Neuronal stem cell (in vitro differentiated cells): Measurements from ENCODE around the gene NOVA1.

Source experiments
- DNase-seq: peaks from one replicate; pipeline ENCODE4 v3.0.0-alpha.2; 2013; ENCODE audit warnings: low spot score
- H2AFZ ChIP-seq: one replicate; pipeline ENCODE4 v1.6.1; 2013; ENCODE audit warnings: mild to moderate bottlenecking, low read length, inconsistent platforms
- H2AK5ac ChIP-seq: 2 replicates; pipeline ENCODE4 v1.6.1; 2013; ENCODE audit warnings: low read depth, mild to moderate bottlenecking, inconsistent platforms, low read length, moderate library complexity, mixed read lengths
- H2BK120ac ChIP-seq: 2 replicates; pipeline ENCODE4 v1.6.1; 2013; ENCODE audit warnings: low read depth, mild to moderate bottlenecking, inconsistent platforms, low read length, moderate library complexity, mixed read lengths
- H2BK12ac ChIP-seq: one replicate; pipeline ENCODE4 v1.6.1; 2013; ENCODE audit warnings: low read length, inconsistent platforms
- H2BK15ac ChIP-seq: 2 replicates; pipeline ENCODE4 v1.6.1; 2013; ENCODE audit warnings: mild to moderate bottlenecking, low read length, inconsistent platforms, mixed read lengths
- H2BK5ac ChIP-seq: one replicate; pipeline ENCODE4 v1.6.1; 2013; ENCODE audit warnings: inconsistent platforms, mild to moderate bottlenecking, low read length, moderate library complexity
- H3K14ac ChIP-seq: one replicate; pipeline ENCODE4 v1.6.1; 2013; ENCODE audit warnings: low read length, inconsistent platforms
- H3K18ac ChIP-seq: 2 replicates; pipeline ENCODE4 v1.6.1; 2013; ENCODE audit warnings: low read length, inconsistent platforms
- H3K23ac ChIP-seq: 2 replicates; pipeline ENCODE4 v1.6.1; 2013; ENCODE audit warnings: low read depth, mild to moderate bottlenecking, mixed read lengths, low read length, inconsistent platforms; ENCODE audit not compliant: poor library complexity
- H3K27ac ChIP-seq: replicated peaks from 3 replicates; pipeline ENCODE4 v1.5.1; 2013; ENCODE audit warnings: low read length, inconsistent platforms
- H3K27me3 ChIP-seq, 3 experiments: 2 replicates each; pipeline ENCODE4 v1.6.1; 2013; ENCODE audit warnings: low read length in 3 of 3, mild to moderate bottlenecking in 2 of 3, inconsistent platforms in 1 of 3, low read depth in 1 of 3, mixed read lengths in 1 of 3, moderate library complexity in 1 of 3; ENCODE audit not compliant: control insufficient read depth in 3 of 3, insufficient read depth in 3 of 3
- H3K36me3 ChIP-seq, 2 donors: replicated peaks in 1 of 2; 2 replicates each; pipeline ENCODE4 v1.6.1; 2013; ENCODE audit warnings: low read length in 2 of 2; ENCODE audit not compliant: control insufficient read depth in 2 of 2, insufficient read depth in 2 of 2
- H3K4ac ChIP-seq: 2 replicates; pipeline ENCODE4 v1.6.1; 2013; ENCODE audit warnings: inconsistent platforms, mild to moderate bottlenecking, low read length, moderate library complexity
- H3K4me1 ChIP-seq, 2 donors: 1 replicate in 1 of 2; 2 replicates in 1 of 2; pipeline ENCODE4 v1.6.1; 2013; ENCODE audit warnings: low read length in 2 of 2, low read depth in 1 of 2; ENCODE audit not compliant: control insufficient read depth in 2 of 2, insufficient read depth in 1 of 2
- H3K4me2 ChIP-seq: one replicate; pipeline ENCODE4 v1.6.1; 2013; ENCODE audit warnings: mild to moderate bottlenecking, low read length, inconsistent platforms; ENCODE audit not compliant: insufficient read depth, poor library complexity, severe bottlenecking
- H3K4me3 ChIP-seq, 2 donors: 2 replicates each; pipeline ENCODE4 v1.5.1; 2013; ENCODE audit warnings: low read length in 2 of 2, mild to moderate bottlenecking in 2 of 2, inconsistent platforms in 1 of 2, moderate library complexity in 1 of 2
- H3K79me1 ChIP-seq: one replicate; pipeline ENCODE4 v1.6.1; 2013; ENCODE audit warnings: low read depth, mild to moderate bottlenecking, inconsistent platforms, low read length, moderate library complexity
- H3K9ac ChIP-seq: one replicate; pipeline ENCODE4 v1.6.1; 2013; ENCODE audit warnings: mild to moderate bottlenecking, low read depth, low read length, inconsistent platforms; ENCODE audit not compliant: poor library complexity
- H3K9me3 ChIP-seq, 2 donors: replicated peaks in 1 of 2; 2 replicates each; pipeline versions ENCODE3 to v1.6.1; 2013; ENCODE audit warnings: low read length in 2 of 2, mild to moderate bottlenecking in 2 of 2, inconsistent platforms in 1 of 2, low read depth in 1 of 2, mixed read lengths in 1 of 2, moderate library complexity in 1 of 2; ENCODE audit not compliant: control insufficient read depth in 2 of 2, insufficient read depth in 1 of 2
- H4K8ac ChIP-seq: one replicate; pipeline ENCODE4 v1.6.1; 2013; ENCODE audit warnings: low read depth, mild to moderate bottlenecking, inconsistent platforms, low read length, moderate library complexity
- H4K91ac ChIP-seq: one replicate; pipeline ENCODE4 v1.6.1; 2013; ENCODE audit warnings: low read length, low read depth, mild to moderate bottlenecking, inconsistent platforms; ENCODE audit not compliant: poor library complexity
- WGBS, 2 donors: extraction: QIAGEN DNeasy Blood & Tissue Kit; methylation state at CpG; one replicate each; pipeline ENCODE4 v1.1.7; 2013; ENCODE audit warnings: missing lambda C conversion rate in 2 of 2, mixed read lengths in 1 of 2; ENCODE audit not compliant: insufficient read length in 2 of 2, insufficient replicate concordance in 1 of 2; ENCODE audit errors: extremely low coverage in 2 of 2; 5-methylcytosine and 5-hydroxymethylcytosine counted together

Gene NOVA1

DNA sequence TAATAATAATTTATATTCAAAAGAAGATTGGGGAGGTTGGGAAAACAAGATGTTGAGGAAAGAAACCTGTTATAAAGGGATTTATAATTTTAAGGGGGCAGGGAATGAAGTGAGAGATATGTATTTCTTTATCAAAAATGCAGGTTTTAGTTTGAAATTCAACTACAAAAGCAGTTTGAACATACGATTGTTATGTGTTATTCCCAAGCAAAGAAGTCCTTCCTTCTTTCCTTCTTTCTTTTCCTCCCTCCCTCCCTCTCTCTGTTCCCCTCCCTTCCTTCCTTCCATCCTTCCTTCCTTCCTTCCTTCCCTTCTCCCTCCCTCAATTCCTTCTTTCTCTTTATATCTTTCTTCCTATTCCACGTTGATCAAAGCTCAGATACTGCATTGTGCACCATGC lies 173.3 kb downstream of the NOVA1 start:
- no peak overlapping the region for H2BK12ac ChIP-seq
- H3K9ac ChIP-seq = no peak overlapping the region
- no peak overlapping the region for H3K23ac ChIP-seq
- H3K9me3 ChIP-seq = no peaks in the 10 kb centered on the region
- DNase-seq = no peak
- H3K79me1 ChIP-seq = no peaks in the 10 kb centered on the region
- H2BK120ac ChIP-seq = no peak overlapping the region
- no peak overlapping the region for H3K18ac ChIP-seq
- no peaks in the 10 kb centered on the region for H3K27me3 ChIP-seq
- H2AFZ ChIP-seq = no peak overlapping the region
- no peak overlapping the region for H3K4me2 ChIP-seq
- no peaks in the 10 kb centered on the region for H3K36me3 ChIP-seq
- peaks cover 0 to 6% of the 10 kb centered on the region in 2 donors for H3K4me1 ChIP-seq
- H2BK15ac ChIP-seq = no peak overlapping the region
- no peak overlapping the region for H3K14ac ChIP-seq
- H3K4me3 ChIP-seq = no peak overlapping the region
- H4K8ac ChIP-seq = no peak overlapping the region
- H2AK5ac ChIP-seq = no peak overlapping the region
- WGBS, 2 donors = 100% methylated on average over 1 of the region's 2 CpGs; no CpG with 5 or more reads in 1 of the 2 donors
- no peak overlapping the region for H4K91ac ChIP-seq
- no peak overlapping the region for H3K4ac ChIP-seq
- no peak overlapping the region for H3K27ac ChIP-seq
- H2BK5ac ChIP-seq = no peak overlapping the region

- DNase-seq = no peak
- Histone ChIP-seq H3K9ac (no peak overlapping the region), H2AK5ac (no peak overlapping the region), H4K91ac (no peak overlapping the region), H3K4me2 (no peak overlapping the region), H3K23ac (no peak overlapping the region), H3K18ac (no peak overlapping the region), H2BK5ac (no peak overlapping the region), H2BK15ac (no peak overlapping the region), H3K9me3 (no peaks in the 10 kb centered on the region), H3K4me3 (no peak overlapping the region), H3K4me1 (no peaks in the 10 kb centered on the region), H3K27me3 (no peaks in the 10 kb centered on the region), H4K8ac (no peak overlapping the region), H2BK12ac (no peak overlapping the region), H3K27ac (no peak overlapping the region), H3K79me1 (no peaks in the 10 kb centered on the region), H2BK120ac (no peak overlapping the region), H3K4ac (no peak overlapping the region), H3K36me3 (no peaks in the 10 kb centered on the region), H2AFZ (peak overlapping the region; percentile 30), H3K14ac (no peak overlapping the region)
- WGBS, 2 donors = no CpG with 5 or more reads among the region's 7 CpGs
These were observed 182.2 kb downstream of the NOVA1 start for GRCh38 chr14:26415618-26416123.

DNA sequence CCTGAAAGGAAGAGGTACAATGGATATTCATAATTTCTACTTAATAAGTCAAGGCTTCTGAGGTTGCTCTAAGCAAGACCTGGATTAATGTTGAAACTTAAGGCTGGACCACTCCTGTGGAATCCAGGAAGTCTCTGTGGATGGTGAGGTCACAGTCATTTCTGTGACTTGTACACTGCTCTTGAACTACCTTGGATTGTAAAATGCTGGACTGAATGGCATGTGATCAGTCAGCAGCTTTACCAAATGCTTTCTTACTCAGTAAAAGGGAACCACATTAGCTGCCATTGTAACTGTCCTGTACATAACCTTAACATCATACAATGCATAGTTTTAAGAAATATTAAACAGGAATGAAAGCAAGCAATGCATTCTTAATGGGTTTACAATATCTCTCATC lies 182.9 kb downstream of the NOVA1 start:
- H3K4me1 ChIP-seq = no peaks in the 10 kb centered on the region
- H3K23ac ChIP-seq = no peak overlapping the region
- no peak overlapping the region for H3K9ac ChIP-seq
- no peaks in the 10 kb centered on the region for H3K27me3 ChIP-seq
- no peak overlapping the region for H3K27ac ChIP-seq
- no peak overlapping the region for H2BK15ac ChIP-seq
- no peak overlapping the region for H2BK12ac ChIP-seq
- no peaks in the 10 kb centered on the region for H3K9me3 ChIP-seq
- no peak overlapping the region for H3K4me3 ChIP-seq
- no peak overlapping the region for H3K18ac ChIP-seq
- H3K36me3 ChIP-seq = no peaks in the 10 kb centered on the region
- H3K79me1 ChIP-seq = no peaks in the 10 kb centered on the region
- no peak overlapping the region for H2AFZ ChIP-seq
- no peak overlapping the region for H2BK120ac ChIP-seq
- H3K14ac ChIP-seq = no peak overlapping the region
- no peak overlapping the region for H4K8ac ChIP-seq
- no peak overlapping the region for H3K4me2 ChIP-seq
- no peak overlapping the region for H2AK5ac ChIP-seq
- H3K4ac ChIP-seq = no peak overlapping the region
- no peak for DNase-seq
- no peak overlapping the region for H4K91ac ChIP-seq
- no peak overlapping the region for H2BK5ac ChIP-seq

DNA sequence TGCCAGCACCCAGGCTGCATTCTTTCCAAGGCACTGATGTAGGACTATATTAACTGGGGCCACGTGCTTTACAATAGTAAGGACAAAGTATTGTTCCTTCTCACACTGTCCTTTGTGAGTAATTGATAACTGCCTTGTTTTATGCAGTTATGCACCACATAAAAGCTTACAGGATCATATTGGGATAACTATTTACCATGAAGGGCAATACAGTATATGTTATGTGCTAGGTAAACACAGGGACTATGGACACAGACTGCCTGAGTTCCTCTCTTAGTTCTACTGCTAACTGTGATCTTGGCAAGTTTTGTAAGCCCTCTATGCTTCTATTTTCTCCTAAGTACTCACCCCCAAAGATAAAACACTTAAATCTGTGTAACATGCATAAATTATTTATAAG lies 183.7 kb downstream of the NOVA1 start:
- DNase-seq = no peak
- no peak overlapping the region for H3K14ac ChIP-seq
- no peaks in the 10 kb centered on the region for H3K27me3 ChIP-seq
- no peak overlapping the region for H3K27ac ChIP-seq
- no peaks in the 10 kb centered on the region for H3K4me1 ChIP-seq
- H4K91ac ChIP-seq = no peak overlapping the region
- no peak overlapping the region for H2BK12ac ChIP-seq
- no peak overlapping the region for H2BK15ac ChIP-seq
- no peak overlapping the region for H3K18ac ChIP-seq
- H3K4ac ChIP-seq = no peak overlapping the region
- no peak overlapping the region for H2AK5ac ChIP-seq
- H3K9me3 ChIP-seq = no peaks in the 10 kb centered on the region
- H3K9ac ChIP-seq = no peak overlapping the region
- WGBS, 2 donors = no CpG with 5 or more reads among the region's 1 CpG
- H2BK120ac ChIP-seq = no peak overlapping the region
- no peak overlapping the region for H2BK5ac ChIP-seq
- H3K36me3 ChIP-seq = no peaks in the 10 kb centered on the region
- H2AFZ ChIP-seq = no peak overlapping the region
- H3K4me2 ChIP-seq = no peak overlapping the region
- no peak overlapping the region for H4K8ac ChIP-seq
- H3K4me3 ChIP-seq = no peak overlapping the region
- H3K23ac ChIP-seq = no peak overlapping the region
- H3K79me1 ChIP-seq = no peaks in the 10 kb centered on the region
